Suppressor macrophage (primary cell): Measurements from ENCODE around the gene ROM1.
A peak's percentile ranks its signal among the peaks of the same experiment; 100 is the strongest.
"Not testable (repeated sequence)": the region's sequence is repeated elsewhere in the genome, so short reads cannot be mapped to it uniquely, and the experiment has no call there.

Experiments used
- DNase-seq, 4 experiments: peaks; one replicate each; pipeline ENCODE4 v3.0.0-alpha.2; 2020 to 2022

The ROM1 gene

GRCh38 chr11:62649486-62649885 lies 36.4 kb downstream of the ROM1 start:
- no peak for DNase-seq

- DNase-seq = not testable (repeated sequence)
Measured at GRCh38 chr11:62650283-62650682, 37.2 kb downstream of the ROM1 start.

GRCh38 chr11:62652161-62653006 lies 39.3 kb downstream of the ROM1 start:
- DNase-seq = no peak

- no peak for DNase-seq
Measured at GRCh38 chr11:62654297-62654696, 41.2 kb downstream of the ROM1 start.

- DNase-seq = no peak
Measured at GRCh38 chr11:62656796-62657429, 43.9 kb downstream of the ROM1 start.

GRCh38 chr11:62664405-62665074 lies 51.5 kb downstream of the ROM1 start:
- peak in 1 of 4 experiments; percentile 52 for DNase-seq
